ENCODE results near the gene CTTN. TPM values are rescaled to one million over a fixed set of nuclear protein-coding genes. Genes with fewer than 3 reads are reported as not detected.

CTTN gene
- total and polyA plus RNA-seq, 2 of the 13 experiments (the other 11 are each of a cell fraction or from before 2014, with no cell fraction given) = 84.4 to 114 TPM

DNA sequence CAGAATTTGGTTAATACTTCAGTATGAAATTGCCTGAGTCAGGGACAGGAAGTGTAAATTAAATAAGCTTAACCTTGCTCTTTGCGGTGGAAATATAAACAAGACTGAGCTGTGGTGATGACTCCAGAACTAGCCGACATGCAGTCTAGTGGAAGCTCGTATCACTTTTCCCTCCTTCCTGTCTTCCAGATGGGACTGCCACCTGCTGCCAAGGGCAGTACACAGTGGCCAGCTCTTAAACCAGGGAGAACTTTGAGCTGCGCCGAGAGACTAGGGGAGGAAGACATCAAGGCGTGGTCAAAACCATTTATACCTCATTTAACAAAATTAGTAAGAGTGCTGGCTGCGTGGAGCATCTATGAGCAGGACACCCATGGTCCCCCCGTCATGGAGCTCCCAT is 31.3 kb upstream of the CTTN start (continued):
- TF ChIP-seq, protein P1, sequence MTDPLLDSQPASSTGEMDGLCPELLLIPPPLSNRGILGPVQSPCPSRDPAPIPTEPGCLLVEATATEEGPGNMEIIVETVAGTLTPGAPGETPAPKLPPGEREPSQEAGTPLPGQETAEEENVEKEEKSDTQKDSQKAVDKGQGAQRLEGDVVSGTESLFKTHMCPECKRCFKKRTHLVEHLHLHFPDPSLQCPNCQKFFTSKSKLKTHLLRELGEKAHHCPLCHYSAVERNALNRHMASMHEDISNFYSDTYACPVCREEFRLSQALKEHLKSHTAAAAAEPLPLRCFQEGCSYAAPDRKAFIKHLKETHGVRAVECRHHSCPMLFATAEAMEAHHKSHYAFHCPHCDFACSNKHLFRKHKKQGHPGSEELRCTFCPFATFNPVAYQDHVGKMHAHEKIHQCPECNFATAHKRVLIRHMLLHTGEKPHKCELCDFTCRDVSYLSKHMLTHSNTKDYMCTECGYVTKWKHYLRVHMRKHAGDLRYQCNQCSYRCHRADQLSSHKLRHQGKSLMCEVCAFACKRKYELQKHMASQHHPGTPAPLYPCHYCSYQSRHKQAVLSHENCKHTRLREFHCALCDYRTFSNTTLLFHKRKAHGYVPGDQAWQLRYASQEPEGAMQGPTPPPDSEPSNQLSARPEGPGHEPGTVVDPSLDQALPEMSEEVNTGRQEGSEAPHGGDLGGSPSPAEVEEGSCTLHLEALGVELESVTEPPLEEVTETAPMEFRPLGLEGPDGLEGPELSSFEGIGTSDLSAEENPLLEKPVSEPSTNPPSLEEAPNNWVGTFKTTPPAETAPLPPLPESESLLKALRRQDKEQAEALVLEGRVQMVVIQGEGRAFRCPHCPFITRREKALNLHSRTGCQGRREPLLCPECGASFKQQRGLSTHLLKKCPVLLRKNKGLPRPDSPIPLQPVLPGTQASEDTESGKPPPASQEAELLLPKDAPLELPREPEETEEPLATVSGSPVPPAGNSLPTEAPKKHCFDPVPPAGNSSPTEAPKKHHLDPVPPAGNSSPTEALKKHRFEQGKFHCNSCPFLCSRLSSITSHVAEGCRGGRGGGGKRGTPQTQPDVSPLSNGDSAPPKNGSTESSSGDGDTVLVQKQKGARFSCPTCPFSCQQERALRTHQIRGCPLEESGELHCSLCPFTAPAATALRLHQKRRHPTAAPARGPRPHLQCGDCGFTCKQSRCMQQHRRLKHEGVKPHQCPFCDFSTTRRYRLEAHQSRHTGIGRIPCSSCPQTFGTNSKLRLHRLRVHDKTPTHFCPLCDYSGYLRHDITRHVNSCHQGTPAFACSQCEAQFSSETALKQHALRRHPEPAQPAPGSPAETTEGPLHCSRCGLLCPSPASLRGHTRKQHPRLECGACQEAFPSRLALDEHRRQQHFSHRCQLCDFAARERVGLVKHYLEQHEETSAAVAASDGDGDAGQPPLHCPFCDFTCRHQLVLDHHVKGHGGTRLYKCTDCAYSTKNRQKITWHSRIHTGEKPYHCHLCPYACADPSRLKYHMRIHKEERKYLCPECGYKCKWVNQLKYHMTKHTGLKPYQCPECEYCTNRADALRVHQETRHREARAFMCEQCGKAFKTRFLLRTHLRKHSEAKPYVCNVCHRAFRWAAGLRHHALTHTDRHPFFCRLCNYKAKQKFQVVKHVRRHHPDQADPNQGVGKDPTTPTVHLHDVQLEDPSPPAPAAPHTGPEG (CRISPR knock-in tag; IDR thresholded peaks at IDR 0.05) = no peak
- TF ChIP-seq ZMAT3 (CRISPR knock-in tag; conservative IDR thresholded peaks at IDR 0.05) (no peak), CBX5 (CRISPR knock-in tag; IDR thresholded peaks at IDR 0.05; ENCODE audit: borderline replicate concordance) (no peak), ZFP82 (CRISPR knock-in tag; IDR thresholded peaks at IDR 0.05; ENCODE audit: borderline replicate concordance) (no peak), SOX6 (IDR thresholded peaks at IDR 0.05) (no peak), SOX6 (CRISPR knock-in tag; IDR thresholded peaks at IDR 0.05) (no peak), TCF7 (IDR thresholded peaks at IDR 0.05; ENCODE audit: low read depth) (no peak), ZNF557 (CRISPR knock-in tag; IDR thresholded peaks at IDR 0.05) (no peak)
- TF ChIP-seq, protein P2, sequence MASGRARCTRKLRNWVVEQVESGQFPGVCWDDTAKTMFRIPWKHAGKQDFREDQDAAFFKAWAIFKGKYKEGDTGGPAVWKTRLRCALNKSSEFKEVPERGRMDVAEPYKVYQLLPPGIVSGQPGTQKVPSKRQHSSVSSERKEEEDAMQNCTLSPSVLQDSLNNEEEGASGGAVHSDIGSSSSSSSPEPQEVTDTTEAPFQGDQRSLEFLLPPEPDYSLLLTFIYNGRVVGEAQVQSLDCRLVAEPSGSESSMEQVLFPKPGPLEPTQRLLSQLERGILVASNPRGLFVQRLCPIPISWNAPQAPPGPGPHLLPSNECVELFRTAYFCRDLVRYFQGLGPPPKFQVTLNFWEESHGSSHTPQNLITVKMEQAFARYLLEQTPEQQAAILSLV (CRISPR knock-in tag; IDR thresholded peaks at IDR 0.05; ENCODE audit: borderline replicate concordance) = no peak

Measured in HepG2 (cell line).